Common myeloid progenitor, CD34-positive (primary cell): Measurements from ENCODE around the gene GPC5.

Experiments
- CTCF ChIA-PET: fragments of 350-600 bp; sonication (Branson Sonifier 250); formaldehyde crosslinking; loops from one replicate; lab custom pipeline; 2021; ENCODE audit warnings: antibody characterized with exemption; lab: Charles Lee
- POLR2A ChIA-PET: fragments of 350-600 bp; sonication (Branson Sonifier 250); formaldehyde crosslinking; loops from one replicate; lab custom pipeline; 2021; ENCODE audit warnings: antibody characterized with exemption; lab: Charles Lee
- DNase-seq, 3 donors: peaks; one replicate each; pipeline versions ENCODE4 v3.0.0 to v3.0.0-alpha.2; 2013
- H3K27ac ChIP-seq, 2 experiments: 1 replicate in 1 of 2; 2 replicates in 1 of 2; pipeline ENCODE4 v1.7.0; 2013; ENCODE audit warnings: inconsistent platforms in 2 of 2, low read length in 2 of 2, mild to moderate bottlenecking in 2 of 2, low read depth in 1 of 2, moderate library complexity in 1 of 2; ENCODE audit not compliant: severe bottlenecking in 2 of 2, insufficient read depth in 1 of 2, poor library complexity in 1 of 2
- H3K27me3 ChIP-seq, 5 experiments: replicated peaks in 2 of 5; 1 replicate in 3 of 5; 2 replicates in 2 of 5; pipeline versions ENCODE4 v1.6.1 to v1.7.0; 2013; ENCODE audit warnings: low read length in 4 of 5, mild to moderate bottlenecking in 2 of 5, moderate library complexity in 2 of 5, inconsistent platforms in 1 of 5; ENCODE audit not compliant: insufficient read depth in 5 of 5, control insufficient read depth in 4 of 5
- H3K36me3 ChIP-seq, 4 experiments: 1 replicate in 2 of 4; 2 replicates in 2 of 4; pipeline versions ENCODE4 v1.6.1 to v1.7.0; 2013; ENCODE audit warnings: low read length in 3 of 4, control low read depth in 1 of 4, mild to moderate bottlenecking in 1 of 4; ENCODE audit not compliant: control insufficient read depth in 4 of 4, insufficient read depth in 4 of 4
- H3K4me1 ChIP-seq, 4 experiments: 1 replicate in 3 of 4; 2 replicates in 1 of 4; pipeline versions ENCODE4 v1.6.1 to v1.7.1; 2013; ENCODE audit warnings: low read length in 3 of 4, mild to moderate bottlenecking in 3 of 4, control low read depth in 1 of 4, inconsistent platforms in 1 of 4, moderate library complexity in 1 of 4; ENCODE audit not compliant: control insufficient read depth in 4 of 4, insufficient read depth in 4 of 4; ENCODE audit errors: control extremely low read depth in 1 of 4
- H3K4me3 ChIP-seq, 7 experiments: 1 replicate in 4 of 7; 2 replicates in 3 of 7; pipeline versions ENCODE4 v1.5.1 to v1.7.0; 2013; ENCODE audit warnings: mild to moderate bottlenecking in 7 of 7, low read length in 6 of 7, moderate library complexity in 6 of 7, inconsistent platforms in 2 of 7, low read depth in 2 of 7, control low read depth in 1 of 7; ENCODE audit not compliant: insufficient read depth in 4 of 7, control insufficient read depth in 1 of 7; ENCODE audit errors: extremely low read depth in 1 of 7
- H3K9me3 ChIP-seq, 5 experiments: 1 replicate in 4 of 5; 2 replicates in 1 of 5; pipeline versions ENCODE4 v1.6.1 to v1.7.1; 2013; ENCODE audit warnings: low read length in 4 of 5, mild to moderate bottlenecking in 2 of 5, inconsistent platforms in 1 of 5, low read depth in 1 of 5, moderate library complexity in 1 of 5; ENCODE audit not compliant: control insufficient read depth in 4 of 5, insufficient read depth in 2 of 5; ENCODE audit errors: control extremely low read depth in 1 of 5
- WGBS: methylation state at CpG from one replicate; pipeline ENCODE4 v1.1.5; 2013; ENCODE audit not compliant: insufficient coverage; 5-methylcytosine and 5-hydroxymethylcytosine counted together

The GPC5 gene

GRCh38 chr13:92143766-92144165 is 745.3 kb downstream of the GPC5 start:
- CTCF ChIA-PET = no interaction called here
- POLR2A ChIA-PET = no interaction called here
- DNase-seq = no peak
- Histone ChIP-seq H3K36me3 (no peaks in the 10 kb centered on the region), H3K27ac (no peak overlapping the region), H3K9me3 (no peaks in the 10 kb centered on the region), H3K4me1 (no peaks in the 10 kb centered on the region), H3K27me3 (no peaks in the 10 kb centered on the region), H3K4me3 (no peak overlapping the region)

- CTCF ChIA-PET = interaction anchor here (0.8 kb wide), 1 partner anchor 24 kb away, joined by 3 read pairs; no protein-coding TSS in a partner anchor
- POLR2A ChIA-PET = no interaction called here
- peak in 1 of 3 donors; percentile 15 for DNase-seq
- H3K36me3 ChIP-seq = no peaks in the 10 kb centered on the region
- no peaks in the 10 kb centered on the region for H3K27me3 ChIP-seq
- H3K4me3 ChIP-seq = no peak overlapping the region
- no peaks in the 10 kb centered on the region for H3K4me1 ChIP-seq
- WGBS = no CpG with 5 or more reads among the region's 1 CpG
- no peak overlapping the region for H3K27ac ChIP-seq
- no peaks in the 10 kb centered on the region for H3K9me3 ChIP-seq
Observed at GRCh38 chr13:92150606-92151005, 752.2 kb downstream of the GPC5 start.

DNA sequence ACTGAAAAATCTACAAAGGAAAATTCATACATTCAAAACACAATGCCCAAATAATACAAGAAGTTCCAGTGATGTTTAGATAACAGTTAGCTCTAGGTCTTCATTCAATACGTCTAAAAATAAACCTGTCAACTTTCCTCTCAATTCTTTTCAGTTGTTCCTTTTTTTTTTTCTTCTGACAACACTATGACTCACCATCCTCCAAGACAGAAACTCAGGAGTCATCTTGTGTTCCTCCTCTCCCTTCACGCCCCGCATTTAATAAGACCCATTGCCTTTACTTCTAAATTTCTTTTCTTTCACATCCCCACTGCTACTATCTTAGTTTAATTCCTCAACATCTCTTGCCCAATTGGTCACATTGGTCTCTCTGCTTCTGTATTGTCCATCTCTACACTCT is 759.9 kb downstream of the GPC5 start:
- 44% methylated on average over 3 of the region's 3 CpGs for WGBS
- peaks cover 0 to 2% (median 0%) of the 10 kb centered on the region in 4 experiments for H3K4me1 ChIP-seq
- H3K27ac ChIP-seq = no peak overlapping the region
- H3K27me3 ChIP-seq = no peaks in the 10 kb centered on the region
- peak; percentile 54 to 84 (median 72) for DNase-seq
- H3K36me3 ChIP-seq = no peaks in the 10 kb centered on the region
- CTCF ChIA-PET = interaction anchor here (0.7 kb wide), 1 partner anchor 757 kb away, joined by 3 read pairs; no protein-coding TSS in a partner anchor
- no peak overlapping the region for H3K4me3 ChIP-seq
- POLR2A ChIA-PET = interaction anchor here (0.6 kb wide), 1 partner anchor 993 kb away, joined by 4 read pairs; no protein-coding TSS in a partner anchor
- no peaks in the 10 kb centered on the region for H3K9me3 ChIP-seq

- Histone ChIP-seq H3K9me3 (no peaks in the 10 kb centered on the region), H3K4me3 (no peak overlapping the region), H3K27me3 (no peaks in the 10 kb centered on the region), H3K27ac (no peak overlapping the region), H3K36me3 (no peaks in the 10 kb centered on the region), H3K4me1 (no peaks in the 10 kb centered on the region)
- 77% methylated on average over 5 of the region's 5 CpGs for WGBS
- DNase-seq = peak; percentile 54 to 69 (median 56)
- ChIA-PET CTCF (no interaction called here), POLR2A (no interaction called here)
Observed at GRCh38 chr13:92164822-92165221, 766.4 kb downstream of the GPC5 start.

DNA sequence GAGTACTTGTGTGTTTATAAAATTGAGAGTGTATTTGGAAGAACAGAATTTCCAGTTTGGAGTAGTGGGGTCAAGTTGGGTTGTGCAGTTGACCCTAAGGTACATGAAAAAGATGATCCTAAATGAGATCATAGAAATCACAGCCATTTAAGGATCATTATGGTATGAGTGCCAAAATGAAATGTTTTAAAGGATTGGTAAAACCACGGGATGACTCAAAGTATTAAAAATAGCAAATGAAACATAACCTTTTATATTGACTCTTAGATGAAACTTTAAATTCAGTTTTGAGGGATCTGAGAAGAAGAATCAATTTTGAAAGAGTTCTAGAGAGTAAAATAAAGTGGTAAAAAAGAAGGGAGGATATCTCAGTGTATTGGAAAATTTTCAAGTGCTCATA is 773.8 kb downstream of the GPC5 start:
- H3K36me3 ChIP-seq = no peaks in the 10 kb centered on the region
- no peak for DNase-seq
- no peak overlapping the region for H3K27ac ChIP-seq
- no peaks in the 10 kb centered on the region for H3K9me3 ChIP-seq
- H3K4me3 ChIP-seq = no peak overlapping the region
- no CpG with 5 or more reads among the region's 1 CpG for WGBS
- ChIA-PET POLR2A (no interaction called here), CTCF (no interaction called here)
- H3K27me3 ChIP-seq = no peaks in the 10 kb centered on the region
- no peaks in the 10 kb centered on the region for H3K4me1 ChIP-seq

GRCh38 chr13:92173254-92173653 is 774.8 kb downstream of the GPC5 start:
- no peaks in the 10 kb centered on the region for H3K27me3 ChIP-seq
- no peaks in the 10 kb centered on the region for H3K4me1 ChIP-seq
- H3K27ac ChIP-seq = no peak overlapping the region
- no peaks in the 10 kb centered on the region for H3K9me3 ChIP-seq
- no peak for DNase-seq
- no peaks in the 10 kb centered on the region for H3K36me3 ChIP-seq
- POLR2A ChIA-PET = no interaction called here
- no peak overlapping the region for H3K4me3 ChIP-seq
- no CpG with 5 or more reads among the region's 2 CpGs for WGBS
- CTCF ChIA-PET = no interaction called here

DNA sequence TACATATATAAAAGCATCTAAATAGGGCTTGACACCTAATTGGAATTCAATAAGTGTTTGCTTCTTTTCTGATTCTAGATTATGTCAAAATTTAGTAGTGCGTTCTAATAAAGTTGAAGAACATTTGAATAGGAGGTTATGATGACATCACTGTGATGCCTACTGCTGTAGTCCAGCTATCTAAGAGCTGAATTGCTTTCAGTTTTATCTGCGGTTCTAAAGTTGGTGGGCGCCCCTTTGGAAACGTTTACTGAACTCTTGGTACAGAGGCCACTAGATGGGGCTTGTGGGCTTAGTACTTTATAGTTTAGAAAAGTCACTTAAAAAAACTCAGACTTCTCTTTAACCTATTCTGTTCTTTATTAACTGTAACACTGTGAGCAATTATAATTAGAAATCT is 776.9 kb downstream of the GPC5 start:
- peak; percentile 81 to 92 (median 89) for DNase-seq
- Histone ChIP-seq H3K27ac (no peak overlapping the region), H3K36me3 (no peaks in the 10 kb centered on the region), H3K9me3 (no peaks in the 10 kb centered on the region), H3K4me1 (no peaks in the 10 kb centered on the region), H3K4me3 (no peak overlapping the region), H3K27me3 (no peaks in the 10 kb centered on the region)
- WGBS = 64% methylated on average over 1 of the region's 4 CpGs
- ChIA-PET POLR2A (no interaction called here), CTCF (interaction anchor here (1.1 to 2.4 kb wide), 2 partner anchors 10 to 24 kb away, joined by 3 to 10 read pairs; no protein-coding TSS in a partner anchor)
